Naive B cell (primary cell): ENCODE measurements around the gene HDAC1. TPM values are rescaled to one million over a fixed set of nuclear protein-coding genes. Genes with fewer than 3 reads are reported as not detected.
"Not testable (repeated sequence)": the region's sequence is repeated elsewhere in the genome, so short reads cannot be mapped to it uniquely, and the experiment has no call there.

Experiments
- ATAC-seq, 2 donors: fragments of 150-1000 bp; cut with Tn5 transposase; 2 replicates each; pipeline ENCODE4 v1.10.0; 2021; ENCODE audit warnings: low read depth in 2 of 2, mild to moderate bottlenecking in 2 of 2, moderate library complexity in 2 of 2
- DNase-seq: peaks from one replicate; pipeline ENCODE4 v3.0.0; 2022
- H3K27ac Mint-ChIP-seq, 6 donors: one replicate each; pipeline ENCODE4 v1.8.0; 2020 to 2022; ENCODE audit warnings: mild to moderate bottlenecking in 6 of 6, mixed read lengths in 6 of 6, moderate library complexity in 5 of 6, inconsistent platforms in 2 of 6
- H3K27me3 Mint-ChIP-seq, 3 donors: one replicate each; pipeline ENCODE4 v1.8.0; 2021 to 2022; ENCODE audit warnings: mixed read lengths in 3 of 3, mild to moderate bottlenecking in 1 of 3
- H3K36me3 Mint-ChIP-seq, 2 donors: one replicate each; pipeline ENCODE4 v1.8.0; 2020 to 2022; ENCODE audit warnings: mixed read lengths in 2 of 2, inconsistent platforms in 1 of 2, mild to moderate bottlenecking in 1 of 2
- H3K4me1 Mint-ChIP-seq, 3 donors: one replicate each; pipeline ENCODE4 v1.8.0; 2020 to 2022; ENCODE audit warnings: mixed read lengths in 3 of 3, inconsistent platforms in 1 of 3, mild to moderate bottlenecking in 1 of 3, moderate library complexity in 1 of 3
- H3K4me3 Mint-ChIP-seq, 8 donors: one replicate each; pipeline ENCODE4 v1.8.0; 2020 to 2022; ENCODE audit warnings: mild to moderate bottlenecking in 8 of 8, mixed read lengths in 8 of 8, moderate library complexity in 8 of 8, inconsistent platforms in 2 of 8
- H3K9me3 Mint-ChIP-seq, 7 donors: one replicate each; pipeline ENCODE4 v1.8.0; 2020 to 2022; ENCODE audit warnings: mixed read lengths in 7 of 7, mild to moderate bottlenecking in 5 of 7, inconsistent platforms in 2 of 7, moderate library complexity in 1 of 7
- polyA plus RNA-seq, 6 donors: library from polyadenylated mRNA; unstranded; fragments of 300-500 nt; fragmentation: Illumina TruSeq; gene quantifications; one replicate each; pipeline ENCODE4 v1.2.3, GENCODE V29; 2021; ENCODE audit warnings: low read depth in 6 of 6

HDAC1 gene
- polyA plus RNA-seq, 6 donors from 2014 or later = 179 to 253 (median 204) TPM

- Mint-ChIP-seq H3K4me1 (peaks cover 28 to 35% (median 30%) of the 10 kb centered on the region in 3 donors), H3K27ac (peak overlapping the region in 2 of 6 donors; percentile 50 to 61), H3K4me3 (peak overlapping the region in 2 of 8 donors; percentile 33 to 35)
- not testable (repeated sequence) for H3K9me3 Mint-ChIP-seq, ATAC-seq, H3K36me3 Mint-ChIP-seq, DNase-seq, H3K27me3 Mint-ChIP-seq
These were observed 28.7 kb upstream of the HDAC1 start for GRCh38 chr1:32263236-32263593.

GRCh38 chr1:32263744-32264143 lies 28.1 kb upstream of the HDAC1 start:
- Mint-ChIP-seq H3K4me1 (peaks cover 28 to 35% (median 30%) of the 10 kb centered on the region in 3 donors), H3K9me3 (no peaks in the 10 kb centered on the region), H3K27me3 (no peaks in the 10 kb centered on the region), H3K27ac (peak overlapping the region in 5 of 6 donors; percentile 5 to 94 (median 86)), H3K36me3 (peaks cover 4 to 7% of the 10 kb centered on the region in 2 donors), H3K4me3 (peak overlapping the region; percentile 4 to 75 (median 49))
- DNase-seq (no peak), ATAC-seq (peak; percentile 92 to 93)

GRCh38 chr1:32265846-32266245 lies 26.0 kb upstream of the HDAC1 start:
- H3K27me3 Mint-ChIP-seq = no peaks in the 10 kb centered on the region
- peaks cover 4 to 7% of the 10 kb centered on the region in 2 donors for H3K36me3 Mint-ChIP-seq
- H3K27ac Mint-ChIP-seq = peak overlapping the region in 2 of 6 donors; percentile 4 to 49
- DNase-seq (no peak), ATAC-seq (no peak)
- H3K4me3 Mint-ChIP-seq = peak overlapping the region in 2 of 8 donors; percentile 45 to 50
- H3K4me1 Mint-ChIP-seq = peaks cover 23 to 30% (median 24%) of the 10 kb centered on the region in 3 donors
- no peaks in the 10 kb centered on the region for H3K9me3 Mint-ChIP-seq

GRCh38 chr1:32266921-32267591 lies 24.8 kb upstream of the HDAC1 start:
- Mint-ChIP-seq H3K4me1 (peaks cover 28 to 36% (median 31%) of the 10 kb centered on the region in 3 donors), H3K27ac (peak overlapping the region in 5 of 6 donors; percentile 25 to 81 (median 76)), H3K4me3 (peak overlapping the region in 1 of 8 donors; percentile 42), H3K27me3 (no peaks in the 10 kb centered on the region), H3K9me3 (no peaks in the 10 kb centered on the region), H3K36me3 (peaks cover 4 to 7% of the 10 kb centered on the region in 2 donors)
- ATAC-seq (no peak), DNase-seq (no peak)

- ATAC-seq (no peak), DNase-seq (no peak)
- Mint-ChIP-seq H3K4me1 (peaks cover 41 to 50% (median 48%) of the 10 kb centered on the region in 3 donors), H3K27ac (peak overlapping the region in 2 of 6 donors; percentile 27 to 60), H3K36me3 (peaks cover 4 to 7% of the 10 kb centered on the region in 2 donors), H3K4me3 (no peak overlapping the region), H3K9me3 (no peaks in the 10 kb centered on the region), H3K27me3 (no peaks in the 10 kb centered on the region)
These were observed 22.1 kb upstream of the HDAC1 start for GRCh38 chr1:32269744-32270143.

GRCh38 chr1:32272557-32273390 lies 19.1 kb upstream of the HDAC1 start:
- DNase-seq (no peak), ATAC-seq (no peak)
- Mint-ChIP-seq H3K27ac (peak overlapping the region; percentile 27 to 95 (median 89)), H3K36me3 (peaks cover 0 to 7% of the 10 kb centered on the region in 2 donors), H3K9me3 (no peaks in the 10 kb centered on the region), H3K4me3 (peak overlapping the region in 5 of 8 donors; percentile 47 to 81 (median 75)), H3K27me3 (no peaks in the 10 kb centered on the region), H3K4me1 (peaks cover 31 to 40% (median 37%) of the 10 kb centered on the region in 3 donors)

GRCh38 chr1:32273391-32274208 lies 18.3 kb upstream of the HDAC1 start:
- Mint-ChIP-seq H3K27ac (peak overlapping the region; percentile 65 to 94 (median 89)), H3K4me3 (peak overlapping the region in 7 of 8 donors; percentile 31 to 90 (median 75)), H3K27me3 (no peaks in the 10 kb centered on the region), H3K4me1 (peaks cover 31 to 40% (median 37%) of the 10 kb centered on the region in 3 donors), H3K36me3 (peaks cover 0 to 9% of the 10 kb centered on the region in 2 donors), H3K9me3 (no peaks in the 10 kb centered on the region)
- ATAC-seq (peak; percentile 82 to 89), DNase-seq (peak; percentile 32)

GRCh38 chr1:32274646-32275340 lies 17.1 kb upstream of the HDAC1 start:
- Mint-ChIP-seq H3K27ac (peak overlapping the region in 3 of 6 donors; percentile 52 to 94 (median 84)), H3K27me3 (no peaks in the 10 kb centered on the region), H3K36me3 (peaks cover 0 to 18% of the 10 kb centered on the region in 2 donors), H3K9me3 (no peaks in the 10 kb centered on the region), H3K4me1 (peaks cover 31 to 40% (median 37%) of the 10 kb centered on the region in 3 donors), H3K4me3 (peak overlapping the region in 1 of 8 donors; percentile 6)
- no peak for ATAC-seq
- DNase-seq = no peak

GRCh38 chr1:32275424-32275823 lies 16.5 kb upstream of the HDAC1 start:
- Mint-ChIP-seq H3K36me3 (peaks cover 6 to 18% of the 10 kb centered on the region in 2 donors), H3K27ac (peak overlapping the region in 2 of 6 donors; percentile 84 to 88), H3K9me3 (no peaks in the 10 kb centered on the region), H3K4me3 (peak overlapping the region in 1 of 8 donors; percentile 44), H3K27me3 (no peaks in the 10 kb centered on the region), H3K4me1 (peaks cover 31 to 40% (median 37%) of the 10 kb centered on the region in 3 donors)
- ATAC-seq (no peak), DNase-seq (no peak)

- H3K4me1 Mint-ChIP-seq = peaks cover 31 to 40% (median 37%) of the 10 kb centered on the region in 3 donors
- H3K9me3 Mint-ChIP-seq = no peaks in the 10 kb centered on the region
- no peaks in the 10 kb centered on the region for H3K27me3 Mint-ChIP-seq
- no peak for DNase-seq
- ATAC-seq = no peak
- H3K36me3 Mint-ChIP-seq = peaks cover 7 to 18% of the 10 kb centered on the region in 2 donors
- peak overlapping the region in 4 of 6 donors; percentile 47 to 88 (median 61) for H3K27ac Mint-ChIP-seq
- H3K4me3 Mint-ChIP-seq = no peak overlapping the region
These were observed 15.7 kb upstream of the HDAC1 start for GRCh38 chr1:32276032-32276782.

GRCh38 chr1:32284777-32285176 lies 7.1 kb upstream of the HDAC1 start:
- not testable (repeated sequence) for H3K36me3 Mint-ChIP-seq, H3K4me3 Mint-ChIP-seq, DNase-seq, ATAC-seq, H3K4me1 Mint-ChIP-seq, H3K27me3 Mint-ChIP-seq, H3K9me3 Mint-ChIP-seq
- H3K27ac Mint-ChIP-seq = peak overlapping the region in 1 of 6 donors; percentile 24

GRCh38 chr1:32285658-32286057 lies 6.2 kb upstream of the HDAC1 start:
- ATAC-seq (no peak), DNase-seq (no peak)
- H3K4me1 Mint-ChIP-seq = peaks cover 0 to 5% (median 0%) of the 10 kb centered on the region in 3 donors
- H3K9me3 Mint-ChIP-seq = no peaks in the 10 kb centered on the region
- H3K27me3 Mint-ChIP-seq = no peaks in the 10 kb centered on the region
- H3K4me3 Mint-ChIP-seq = no peak overlapping the region
- no peaks in the 10 kb centered on the region for H3K36me3 Mint-ChIP-seq
- H3K27ac Mint-ChIP-seq = peak overlapping the region in 1 of 6 donors; percentile 37
